Measurements from ENCODE around the gene HOXA5. TPM values are rescaled to one million over a fixed set of nuclear protein-coding genes. Genes with fewer than 3 reads are reported as not detected.

Gene HOXA5
- total RNA-seq, 1 experiment from 2014 or later = not detected

GRCh38 chr7:27184337-27185012 lies 41.0 kb upstream of the HOXA5 start:
- Histone ChIP-seq H4K20me1 (ENCODE audit: control insufficient read depth, insufficient read depth, insufficient read length) (no peaks in the 10 kb centered on the region), H4K5ac (ENCODE audit: insufficient read length, low read depth, low read length) (no peak overlapping the region), H2BK20ac (ENCODE audit: low read depth, low read length, poor library complexity, severe bottlenecking) (no peak overlapping the region), H3K27ac (ENCODE audit: insufficient read length, low read depth, low read length) (no peak overlapping the region), H2BK15ac (ENCODE audit: low read depth, low read length) (no peak overlapping the region), H3K4me2 (ENCODE audit: insufficient read depth, insufficient read length, low read length) (no peak overlapping the region), H3K23me2 (ENCODE audit: insufficient read length, low read depth, low read length, poor library complexity, severe bottlenecking) (no peaks in the 10 kb centered on the region), H3K9me3 (ENCODE audit: control insufficient read depth, low read depth, low read length) (no peaks in the 10 kb centered on the region), H2BK12ac (ENCODE audit: insufficient read length, low read depth, low read length) (no peak overlapping the region), H3T11ph (ENCODE audit: low read length) (no peak overlapping the region), H2BK5ac (ENCODE audit: insufficient read length, low read length) (no peak overlapping the region), H4K91ac (ENCODE audit: insufficient read length, low read depth, low read length) (no peak overlapping the region), H3K79me1 (ENCODE audit: insufficient read depth, low read depth, low read length, poor library complexity, severe bottlenecking) (no peaks in the 10 kb centered on the region), H3K18ac (ENCODE audit: insufficient read length, low read depth, low read length) (no peak overlapping the region), H2AK5ac (ENCODE audit: insufficient read length, low read length) (no peak overlapping the region), H3K23ac (ENCODE audit: insufficient read length, low read depth, low read length) (no peak overlapping the region), H3K56ac (ENCODE audit: insufficient read length, low read depth, low read length) (no peak overlapping the region), H3K9ac (ENCODE audit: extremely low read depth, insufficient read length, low read length) (no peak overlapping the region), H4K8ac (replicated peaks; ENCODE audit: insufficient read length, low read depth, low read length) (no peak overlapping the region), H3K4me1 (ENCODE audit: insufficient read depth, low read length) (no peaks in the 10 kb centered on the region), H2BK120ac (ENCODE audit: low read depth, low read length, poor library complexity, severe bottlenecking) (no peak overlapping the region), H3K4ac (ENCODE audit: low read depth, low read length) (no peak overlapping the region), H3K27me3 (ENCODE audit: insufficient read depth, low read length) (peaks cover 96% of the 10 kb centered on the region), H3K14ac (ENCODE audit: insufficient read depth, low read length) (no peak overlapping the region; the same call in 1 of the 2 replicates), H2AFZ (ENCODE audit: low read length) (no peak overlapping the region), H3K79me2 (ENCODE audit: insufficient read depth, low read length) (no peaks in the 10 kb centered on the region)
- H3K4me1 Mint-ChIP-seq = peaks cover 19 to 48% of the 10 kb centered on the region in 2 experiments
- peak overlapping the region in 1 of 2 experiments; percentile 63; a peak in 2 of 5 replicates for H3K4me3 Mint-ChIP-seq
- H3K27ac Mint-ChIP-seq = no peak overlapping the region
- DNase-seq = peak; percentile 55
- H3K36me3 Mint-ChIP-seq (ENCODE audit: insufficient read depth in 1 of 3, low read depth in 3 of 3) = peaks cover 0 to 2% (median 0%) of the 10 kb centered on the region in 3 experiments; a peak in 4 of 7 replicates
- TF ChIP-seq CTCF (conservative IDR thresholded peaks at IDR 0.05) = no peak
- peaks cover 100% of the 10 kb centered on the region for H3K27me3 Mint-ChIP-seq (ENCODE audit: low read depth)
- no CpG with 5 or more reads among the region's 72 CpGs for WGBS (ENCODE audit: extremely low coverage, insufficient read length, low lambda C conversion rate)
- peaks cover 0 to 19% of the 10 kb centered on the region in 2 experiments; a peak in 2 of 5 replicates for H3K9me3 Mint-ChIP-seq

Measured in H9 (cell line).